ENCODE results near the gene SRBD1. TPM values are rescaled to one million over a fixed set of nuclear protein-coding genes. Genes with fewer than 3 reads are reported as not detected.

Gene SRBD1
- total RNA-seq, 1 donor: 17.4 TPM

DNA sequence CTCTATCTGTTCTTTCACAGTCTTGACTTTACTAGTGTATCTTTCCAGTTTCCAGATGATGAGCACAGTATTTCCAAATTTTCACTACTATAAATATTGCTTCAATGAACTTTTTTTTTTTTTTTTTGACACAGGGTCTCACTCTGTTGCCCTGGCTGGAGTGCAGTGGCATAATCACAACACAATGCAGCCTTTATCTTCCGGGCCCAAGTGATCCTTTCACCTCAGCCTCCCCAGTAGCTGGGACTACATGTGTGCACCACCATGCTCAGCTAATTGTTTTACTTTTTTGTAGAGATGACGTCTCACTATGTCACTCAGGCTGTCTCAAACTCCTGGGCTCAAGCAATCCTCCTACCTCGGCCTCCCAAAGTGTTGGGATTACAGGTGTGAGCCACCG lies 142.8 kb downstream of the SRBD1 start:
- Histone ChIP-seq H3K9me3 (ENCODE audit: low read depth, low read length) (no peaks in the 10 kb centered on the region), H3K4me1 (ENCODE audit: insufficient read depth, low read length) (peaks cover 9% of the 10 kb centered on the region), H3K4me2 (ENCODE audit: insufficient read depth, low read length) (no peak overlapping the region), H2AFZ (ENCODE audit: low read length) (no peak overlapping the region), H3K4me3 (ENCODE audit: insufficient read depth, low read length) (no peak overlapping the region), H4K20me1 (ENCODE audit: insufficient read depth, low read length) (no peaks in the 10 kb centered on the region), H3K27me3 (ENCODE audit: insufficient read depth, low read length) (no peaks in the 10 kb centered on the region), H3K79me2 (ENCODE audit: insufficient read depth, low read length) (no peaks in the 10 kb centered on the region), H3K27ac (ENCODE audit: low read depth, low read length) (no peak overlapping the region), H3K36me3 (ENCODE audit: insufficient read depth, low read length) (no peaks in the 10 kb centered on the region)
- DNase-seq (ENCODE audit: insufficient read length, low spot score, missing footprints): no peak
- no peak for TF ChIP-seq CTCF (IDR thresholded peaks at IDR 0.05; ENCODE audit: extremely low read depth, low read depth, low read length)

- H3K4me2 ChIP-seq (ENCODE audit: insufficient read depth, low read length): no peak overlapping the region
- no peak for DNase-seq (ENCODE audit: insufficient read length, low spot score, missing footprints)
- no peaks in the 10 kb centered on the region for H3K36me3 ChIP-seq (ENCODE audit: insufficient read depth, low read length)
- no peak overlapping the region for H2AFZ ChIP-seq (ENCODE audit: low read length)
- H3K27ac ChIP-seq (ENCODE audit: low read depth, low read length): no peak overlapping the region
- H3K27me3 ChIP-seq (ENCODE audit: insufficient read depth, low read length): no peaks in the 10 kb centered on the region
- no peaks in the 10 kb centered on the region for H4K20me1 ChIP-seq (ENCODE audit: insufficient read depth, low read length)
- H3K4me1 ChIP-seq (ENCODE audit: insufficient read depth, low read length): peaks cover 9% of the 10 kb centered on the region
- H3K79me2 ChIP-seq (ENCODE audit: insufficient read depth, low read length): no peaks in the 10 kb centered on the region
- H3K4me3 ChIP-seq (ENCODE audit: insufficient read depth, low read length): no peak overlapping the region
- no peaks in the 10 kb centered on the region for H3K9me3 ChIP-seq (ENCODE audit: low read depth, low read length)
- no peak for TF ChIP-seq CTCF (IDR thresholded peaks at IDR 0.05; ENCODE audit: extremely low read depth, low read depth, low read length)
Measured at GRCh38 chr2:45466053-45466452, 145.0 kb downstream of the SRBD1 start.

DNA sequence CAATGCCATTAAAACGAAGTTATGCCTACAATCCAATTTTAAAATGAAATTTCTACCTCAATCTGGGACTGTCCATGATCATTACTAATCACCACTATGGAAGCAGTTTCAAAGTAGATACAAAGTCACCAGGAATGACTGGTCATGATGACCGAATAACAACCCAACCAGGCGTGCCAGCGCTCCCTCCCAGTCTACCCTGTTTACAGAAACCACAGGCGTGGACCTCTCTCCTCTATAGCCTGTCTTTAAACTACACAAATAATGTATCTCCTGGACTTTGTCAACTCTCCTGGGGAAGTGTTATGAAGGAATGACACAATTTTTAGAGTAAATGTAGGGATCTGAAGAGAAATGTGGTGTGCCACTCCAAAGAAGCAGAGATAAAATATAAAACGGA lies 150.2 kb downstream of the SRBD1 start:
- H3K4me3 ChIP-seq (ENCODE audit: insufficient read depth, low read length): no peak overlapping the region
- H3K79me2 ChIP-seq (ENCODE audit: insufficient read depth, low read length): no peaks in the 10 kb centered on the region
- peaks cover 14% of the 10 kb centered on the region for H3K4me1 ChIP-seq (ENCODE audit: insufficient read depth, low read length)
- no peaks in the 10 kb centered on the region for H3K36me3 ChIP-seq (ENCODE audit: insufficient read depth, low read length)
- no peak overlapping the region for H2AFZ ChIP-seq (ENCODE audit: low read length)
- no peaks in the 10 kb centered on the region for H3K27me3 ChIP-seq (ENCODE audit: insufficient read depth, low read length)
- DNase-seq (ENCODE audit: insufficient read length, low spot score, missing footprints): peak; percentile 17
- no peaks in the 10 kb centered on the region for H4K20me1 ChIP-seq (ENCODE audit: insufficient read depth, low read length)
- H3K4me2 ChIP-seq (ENCODE audit: insufficient read depth, low read length): no peak overlapping the region
- H3K27ac ChIP-seq (ENCODE audit: low read depth, low read length): no peak overlapping the region
- H3K9me3 ChIP-seq (ENCODE audit: low read depth, low read length): no peaks in the 10 kb centered on the region
- TF ChIP-seq CTCF (IDR thresholded peaks at IDR 0.05; ENCODE audit: extremely low read depth, low read depth, low read length): no peak

DNA sequence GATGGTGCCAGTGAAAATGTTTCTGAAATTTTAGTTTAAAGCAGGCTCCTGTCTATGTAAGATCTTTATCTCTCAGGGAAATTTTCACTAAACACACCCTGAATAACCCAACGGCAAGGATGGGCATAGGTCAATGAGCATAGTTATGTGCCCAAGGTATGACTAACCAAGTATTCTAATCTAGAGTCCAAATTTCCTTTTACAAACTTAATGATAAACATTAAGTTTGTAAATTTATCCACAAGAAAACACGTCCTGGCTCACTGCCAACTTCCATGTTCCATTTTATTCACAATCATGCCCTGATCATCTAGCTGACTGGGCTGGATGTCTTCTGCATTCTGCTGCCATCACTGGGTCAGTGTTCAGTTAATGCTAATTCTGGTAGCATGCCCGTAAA lies 151.2 kb downstream of the SRBD1 start:
- no peak for DNase-seq (ENCODE audit: insufficient read length, low spot score, missing footprints)
- H3K9me3 ChIP-seq (ENCODE audit: low read depth, low read length): no peaks in the 10 kb centered on the region
- peak overlapping the region; percentile 4 for H3K27ac ChIP-seq (ENCODE audit: low read depth, low read length)
- H3K27me3 ChIP-seq (ENCODE audit: insufficient read depth, low read length): no peaks in the 10 kb centered on the region
- no peak for TF ChIP-seq CTCF (IDR thresholded peaks at IDR 0.05; ENCODE audit: extremely low read depth, low read depth, low read length)
- H3K36me3 ChIP-seq (ENCODE audit: insufficient read depth, low read length): no peaks in the 10 kb centered on the region
- H4K20me1 ChIP-seq (ENCODE audit: insufficient read depth, low read length): no peaks in the 10 kb centered on the region
- H3K79me2 ChIP-seq (ENCODE audit: insufficient read depth, low read length): no peaks in the 10 kb centered on the region
- no peak overlapping the region for H3K4me2 ChIP-seq (ENCODE audit: insufficient read depth, low read length)
- peaks cover 14% of the 10 kb centered on the region for H3K4me1 ChIP-seq (ENCODE audit: insufficient read depth, low read length)
- no peak overlapping the region for H3K4me3 ChIP-seq (ENCODE audit: insufficient read depth, low read length)
- H2AFZ ChIP-seq (ENCODE audit: low read length): no peak overlapping the region
